GM21786 (cell line): ENCODE measurements around the gene AGTPBP1.
"Not testable (repeated sequence)": the region's sequence is repeated elsewhere in the genome, so short reads cannot be mapped to it uniquely, and the experiment has no call there.

Experiments
- ATAC-seq: cut with Tn5 transposase; IDR thresholded peaks from one replicate; pipeline ENCODE4 v1.9.1; 2021; ENCODE audit not compliant: unreplicated experiment

Gene AGTPBP1, protein sequence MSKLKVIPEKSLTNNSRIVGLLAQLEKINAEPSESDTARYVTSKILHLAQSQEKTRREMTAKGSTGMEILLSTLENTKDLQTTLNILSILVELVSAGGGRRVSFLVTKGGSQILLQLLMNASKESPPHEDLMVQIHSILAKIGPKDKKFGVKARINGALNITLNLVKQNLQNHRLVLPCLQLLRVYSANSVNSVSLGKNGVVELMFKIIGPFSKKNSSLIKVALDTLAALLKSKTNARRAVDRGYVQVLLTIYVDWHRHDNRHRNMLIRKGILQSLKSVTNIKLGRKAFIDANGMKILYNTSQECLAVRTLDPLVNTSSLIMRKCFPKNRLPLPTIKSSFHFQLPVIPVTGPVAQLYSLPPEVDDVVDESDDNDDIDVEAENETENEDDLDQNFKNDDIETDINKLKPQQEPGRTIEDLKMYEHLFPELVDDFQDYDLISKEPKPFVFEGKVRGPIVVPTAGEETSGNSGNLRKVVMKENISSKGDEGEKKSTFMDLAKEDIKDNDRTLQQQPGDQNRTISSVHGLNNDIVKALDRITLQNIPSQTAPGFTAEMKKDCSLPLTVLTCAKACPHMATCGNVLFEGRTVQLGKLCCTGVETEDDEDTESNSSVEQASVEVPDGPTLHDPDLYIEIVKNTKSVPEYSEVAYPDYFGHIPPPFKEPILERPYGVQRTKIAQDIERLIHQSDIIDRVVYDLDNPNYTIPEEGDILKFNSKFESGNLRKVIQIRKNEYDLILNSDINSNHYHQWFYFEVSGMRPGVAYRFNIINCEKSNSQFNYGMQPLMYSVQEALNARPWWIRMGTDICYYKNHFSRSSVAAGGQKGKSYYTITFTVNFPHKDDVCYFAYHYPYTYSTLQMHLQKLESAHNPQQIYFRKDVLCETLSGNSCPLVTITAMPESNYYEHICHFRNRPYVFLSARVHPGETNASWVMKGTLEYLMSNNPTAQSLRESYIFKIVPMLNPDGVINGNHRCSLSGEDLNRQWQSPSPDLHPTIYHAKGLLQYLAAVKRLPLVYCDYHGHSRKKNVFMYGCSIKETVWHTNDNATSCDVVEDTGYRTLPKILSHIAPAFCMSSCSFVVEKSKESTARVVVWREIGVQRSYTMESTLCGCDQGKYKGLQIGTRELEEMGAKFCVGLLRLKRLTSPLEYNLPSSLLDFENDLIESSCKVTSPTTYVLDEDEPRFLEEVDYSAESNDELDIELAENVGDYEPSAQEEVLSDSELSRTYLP

DNA sequence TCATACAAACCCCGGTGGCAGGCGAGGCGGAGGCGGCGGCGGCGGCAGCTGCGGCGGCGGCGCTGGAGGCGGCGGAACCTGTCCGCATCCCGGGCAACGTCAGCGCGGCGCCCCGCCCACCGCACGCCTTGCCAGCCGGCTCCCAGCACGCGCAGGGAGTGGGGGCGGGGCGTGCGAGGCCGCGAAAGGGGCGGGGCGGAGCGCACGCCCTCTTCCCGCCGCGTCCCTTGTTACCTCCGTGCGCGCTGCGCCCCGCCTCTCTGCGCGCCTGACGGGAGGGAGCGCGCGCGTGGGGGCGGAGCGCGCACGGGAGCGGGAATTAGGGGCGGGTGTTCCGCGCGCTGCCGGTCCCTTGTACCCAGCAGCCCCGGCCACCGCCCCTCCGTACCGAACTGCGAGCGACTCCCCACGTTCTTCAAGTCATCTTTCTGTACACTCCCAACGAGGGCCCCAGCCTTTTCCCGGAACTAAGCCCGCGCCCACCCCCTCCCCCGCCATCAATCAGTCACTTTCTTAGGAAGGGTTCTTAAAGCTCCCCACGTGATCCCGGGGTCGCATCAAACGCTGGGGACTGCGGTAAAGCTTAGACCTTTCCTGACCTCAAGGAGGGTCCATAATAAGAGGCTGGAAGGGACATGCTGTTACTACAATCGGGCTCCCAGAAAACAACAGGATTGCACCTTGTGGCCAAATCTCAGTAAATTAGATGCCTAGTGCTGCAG is at the start of gene AGTPBP1:
TSS of gene AGTPBP1 (minus strand) at position 80 of the 722 bp plus-strand sequence. CDS start 29,421 bp downstream, outside the sequence.
- ATAC-seq, result peak; percentile 75

DNA sequence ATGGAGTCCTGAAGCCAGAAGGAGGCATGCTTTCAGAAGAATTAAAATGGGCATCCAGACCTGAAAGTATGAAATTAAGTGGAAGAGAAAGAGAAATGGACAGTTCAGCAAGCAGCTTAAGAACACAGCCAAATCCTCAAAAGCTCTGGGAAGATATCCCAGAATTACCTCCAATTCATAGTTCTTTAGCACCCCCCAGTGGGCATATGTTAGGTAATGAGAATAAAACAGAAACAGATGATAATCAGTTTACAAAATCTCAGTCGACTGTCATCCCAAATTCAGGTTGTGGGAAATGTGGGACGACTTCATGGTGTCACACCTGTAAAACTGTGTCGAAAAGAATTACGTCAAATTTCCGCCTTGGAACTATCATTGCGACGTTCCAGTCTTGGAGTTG is 44.4 kb upstream of the AGTPBP1 start:
- not testable (repeated sequence) for ATAC-seq

DNA sequence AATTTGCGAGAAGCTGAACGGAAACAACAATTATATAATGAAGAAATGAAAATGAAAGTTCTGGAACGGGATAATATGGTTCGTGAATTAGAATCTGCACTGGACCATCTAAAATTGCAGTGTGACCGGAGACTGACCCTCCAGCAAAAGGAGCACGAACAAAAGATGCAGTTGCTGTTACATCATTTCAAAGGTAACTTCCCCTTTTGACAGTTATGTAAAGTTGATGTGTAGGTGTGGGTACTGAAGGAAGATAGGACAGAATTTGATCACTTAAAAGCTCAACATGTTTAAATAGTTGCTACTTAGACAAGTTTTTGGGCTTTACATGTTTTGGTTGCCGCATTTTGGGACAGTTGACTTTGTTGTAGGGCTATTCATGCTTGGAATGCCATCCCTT is 32.1 kb upstream of the AGTPBP1 start:
- ATAC-seq, result not testable (repeated sequence)

DNA sequence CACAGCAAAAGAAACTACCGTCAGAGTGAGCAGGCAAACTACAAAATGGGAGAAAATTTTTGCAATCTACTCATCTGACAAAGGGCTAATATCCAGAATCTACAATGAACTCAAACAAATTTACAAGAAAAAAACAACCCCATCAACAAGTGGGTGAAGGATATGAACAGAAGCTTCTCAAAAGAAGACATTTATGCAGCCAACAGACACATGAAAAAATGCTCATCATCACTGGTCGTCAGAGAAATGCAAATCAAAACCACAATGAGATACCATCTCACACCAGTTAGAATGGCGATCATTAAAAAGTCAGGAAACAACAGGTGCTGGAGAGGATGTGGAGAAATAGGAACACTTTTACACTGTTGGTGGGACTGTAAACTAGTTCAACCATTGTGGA is 20.0 kb upstream of the AGTPBP1 start:
- not testable (repeated sequence) for ATAC-seq

DNA sequence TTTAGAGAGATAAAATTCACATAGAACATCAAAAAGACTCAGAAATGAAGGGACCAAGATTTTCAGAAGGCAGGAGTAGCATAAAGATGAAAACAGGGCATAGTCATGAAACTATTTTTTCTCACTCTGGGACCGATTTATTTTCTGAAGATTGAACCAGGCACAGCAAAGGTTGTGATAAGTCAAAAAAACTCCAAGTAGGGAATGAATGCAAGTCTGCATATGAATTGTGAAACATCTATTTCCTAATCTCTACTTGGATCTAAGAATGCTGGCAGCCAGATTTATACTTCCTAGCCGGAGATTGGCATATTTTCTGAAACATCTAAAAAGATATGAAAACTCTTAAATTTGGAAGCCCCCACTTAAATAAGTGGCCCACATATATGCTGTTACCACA is 16.0 kb upstream of the AGTPBP1 start:
- not testable (repeated sequence) for ATAC-seq

DNA sequence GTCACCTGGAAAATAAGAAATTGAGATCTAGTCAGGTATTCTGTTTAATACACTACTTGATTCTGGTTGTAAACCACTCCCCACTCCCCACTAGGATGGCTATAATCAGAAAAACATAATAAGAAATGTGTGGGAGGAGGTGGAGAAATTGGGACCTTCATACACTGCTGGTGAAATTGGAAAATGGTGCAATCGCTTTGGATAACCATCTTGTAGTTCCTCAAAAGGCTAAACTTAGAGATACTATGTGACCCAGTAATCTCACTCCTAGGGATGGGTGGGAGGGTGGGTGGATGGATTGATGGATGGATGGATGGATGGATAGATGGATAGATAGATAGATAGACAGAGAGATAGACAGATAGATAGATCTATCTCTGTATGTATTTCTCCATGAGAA is 14.5 kb upstream of the AGTPBP1 start:
- ATAC-seq, result not testable (repeated sequence)

DNA sequence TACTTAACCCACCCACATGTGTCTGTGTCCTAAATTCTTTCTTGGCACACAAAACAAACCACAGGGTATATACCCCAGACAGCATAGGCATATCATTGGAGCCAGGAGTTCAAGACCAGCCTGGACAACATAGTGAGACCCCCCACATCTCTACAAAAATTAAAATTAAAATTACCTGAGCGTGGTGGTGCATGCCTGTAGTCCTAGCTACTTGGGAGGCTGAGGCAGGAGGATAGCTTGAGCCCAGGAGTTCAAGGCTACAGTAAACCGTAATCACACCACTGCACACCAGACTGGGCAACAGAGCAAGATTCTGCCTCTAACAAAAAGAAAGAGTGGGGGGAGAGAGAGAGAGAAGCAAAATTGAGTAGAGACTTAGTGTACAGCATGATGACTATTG is 4.6 kb upstream of the AGTPBP1 start:
- no peak for ATAC-seq

DNA sequence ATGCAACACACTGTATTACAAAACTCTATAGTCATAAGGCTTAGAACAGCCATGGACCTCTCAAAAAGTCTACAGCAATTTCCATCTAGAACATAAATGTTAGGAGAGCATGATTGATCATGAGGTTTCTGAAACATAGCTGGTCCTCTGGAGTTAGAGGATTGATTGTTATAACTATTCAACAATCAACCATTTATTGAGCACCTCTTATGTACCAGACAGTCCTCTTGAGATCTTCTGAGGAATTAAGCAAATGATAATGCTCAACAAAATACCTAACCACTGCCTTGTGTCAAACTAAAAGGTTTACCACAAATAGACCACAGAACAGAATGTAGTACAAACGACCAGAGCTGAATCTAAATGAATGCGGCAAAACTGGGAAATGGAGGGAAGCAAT is 3.4 kb upstream of the AGTPBP1 start:
- ATAC-seq, result no peak

DNA sequence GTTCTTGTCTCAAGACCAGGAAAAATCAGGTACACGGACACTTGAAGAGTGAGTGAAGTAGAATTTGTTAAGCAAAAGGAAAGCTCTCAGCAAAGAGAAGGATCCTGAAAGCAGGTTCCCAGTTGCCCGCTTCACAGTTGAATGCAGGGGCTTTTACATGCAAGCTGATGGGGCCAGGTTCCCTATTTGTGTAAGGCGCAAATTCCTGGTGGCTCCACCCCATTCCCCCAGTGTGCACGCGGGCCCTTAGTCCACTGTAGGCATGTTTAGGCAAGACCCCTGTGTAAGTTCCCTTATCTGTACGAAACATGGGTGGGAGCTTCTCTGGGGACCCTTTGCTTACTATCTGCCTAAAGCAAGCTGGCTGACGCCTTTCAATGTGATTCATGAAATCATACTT is 2.7 kb upstream of the AGTPBP1 start:
- ATAC-seq, result no peak

DNA sequence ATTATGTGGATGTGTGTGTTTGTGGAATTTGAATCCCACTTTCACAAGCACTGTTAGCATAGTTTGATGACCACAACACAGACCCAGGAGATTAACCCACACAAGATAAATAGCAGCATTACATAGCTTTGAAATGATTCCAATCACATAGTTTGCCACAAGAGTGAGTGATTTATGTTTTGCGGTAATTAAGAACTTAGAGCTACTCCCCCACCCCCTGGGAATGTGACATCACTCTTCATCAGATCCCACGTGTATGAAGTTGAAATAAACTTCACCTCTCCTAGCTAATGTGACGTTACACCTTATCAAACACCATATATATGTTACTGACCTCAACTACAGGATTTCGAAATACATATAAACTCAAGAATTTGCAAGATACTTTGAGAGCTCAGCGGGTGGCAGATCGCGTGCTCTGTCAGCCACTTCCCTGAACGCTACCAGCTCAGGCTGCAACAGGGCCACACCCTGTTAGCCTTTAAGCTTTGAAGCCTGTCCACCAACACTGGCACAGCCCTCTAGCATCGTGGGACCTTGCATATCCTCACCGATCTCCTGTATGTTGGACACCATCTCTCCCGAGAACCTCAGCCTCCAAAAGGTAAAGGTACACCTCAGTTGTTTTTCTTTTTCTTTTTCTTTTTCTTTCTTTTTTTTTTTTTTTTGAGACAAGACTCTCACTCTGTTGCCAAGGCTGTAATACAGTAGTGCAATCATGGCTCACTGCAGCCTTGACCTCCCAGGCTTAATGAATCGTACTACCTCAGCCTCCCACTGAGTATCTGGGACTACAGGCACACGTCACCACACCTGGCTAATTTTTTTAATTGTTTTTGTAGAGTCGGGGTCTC is 1.7 kb upstream of the AGTPBP1 start:
- no peak for ATAC-seq

DNA sequence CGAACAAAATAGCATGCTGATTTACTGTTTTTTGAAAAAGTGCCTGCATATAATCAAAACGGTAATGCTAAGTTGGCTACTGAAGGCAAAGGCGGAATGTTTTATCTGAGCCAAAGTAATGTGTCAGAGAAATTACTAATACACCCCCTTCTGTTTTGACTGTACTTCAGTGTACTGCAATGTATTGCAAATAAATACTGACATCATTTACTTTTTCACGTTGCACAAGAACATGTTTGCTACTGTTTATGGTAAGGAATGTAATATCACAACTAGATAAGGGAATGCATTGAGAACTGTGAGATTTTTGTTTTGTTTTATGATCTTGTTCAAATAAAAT is 813 bp upstream of the AGTPBP1 start:
- no peak for ATAC-seq

DNA sequence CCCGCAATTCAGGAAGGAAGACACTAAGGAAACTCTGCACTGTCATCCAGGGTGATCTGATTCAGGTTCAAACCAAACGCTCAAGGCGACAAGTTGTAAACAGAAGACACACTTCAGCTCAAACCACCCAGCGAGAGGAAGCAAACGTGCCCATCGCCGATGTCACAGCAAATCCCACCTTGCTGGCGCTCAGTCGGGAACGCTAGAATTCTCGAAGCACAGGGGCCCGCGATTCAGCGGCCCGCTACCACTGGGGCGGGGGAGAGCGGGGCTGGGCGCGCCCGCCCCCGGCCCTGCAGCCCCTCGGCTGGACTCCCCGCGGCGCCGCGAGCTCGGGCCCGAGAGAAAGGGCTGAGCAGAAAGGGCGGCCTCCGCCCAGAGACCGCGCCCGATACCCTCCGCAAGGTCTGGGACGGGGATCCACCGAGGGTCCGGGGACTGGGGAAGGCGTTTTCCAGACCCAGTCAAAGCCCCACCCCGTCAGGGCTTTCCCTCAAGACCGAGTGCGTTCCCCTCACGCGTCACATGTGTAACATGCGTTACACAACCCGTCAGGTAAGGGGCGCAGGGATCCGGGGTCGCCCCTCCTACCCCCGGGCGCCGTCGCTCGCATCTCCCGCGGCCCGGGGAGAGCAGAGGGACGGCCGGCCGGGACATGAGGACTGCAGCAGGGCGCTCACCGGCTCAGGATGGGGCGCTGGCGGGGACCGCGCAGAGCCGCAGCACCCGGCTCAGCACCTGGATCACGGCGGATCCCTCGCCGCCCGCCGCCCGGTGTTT is 469 bp downstream of the AGTPBP1 start:
- ATAC-seq, result peak; percentile 42

DNA sequence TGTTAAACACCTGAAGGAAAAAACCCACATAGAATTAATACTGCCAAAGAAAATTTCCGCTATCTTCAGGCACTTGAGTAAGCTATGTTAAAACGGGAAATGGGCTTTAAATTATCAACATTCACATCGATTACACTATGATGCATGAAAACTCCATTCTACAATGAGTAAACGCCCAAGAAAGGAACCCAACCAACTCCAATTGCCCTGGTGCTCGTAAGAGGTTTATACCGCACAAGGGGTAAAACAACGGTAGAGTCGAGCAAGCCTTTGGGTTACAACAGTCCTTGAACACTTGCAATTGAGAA is 1.0 kb downstream of the AGTPBP1 start:
- ATAC-seq, result no peak

DNA sequence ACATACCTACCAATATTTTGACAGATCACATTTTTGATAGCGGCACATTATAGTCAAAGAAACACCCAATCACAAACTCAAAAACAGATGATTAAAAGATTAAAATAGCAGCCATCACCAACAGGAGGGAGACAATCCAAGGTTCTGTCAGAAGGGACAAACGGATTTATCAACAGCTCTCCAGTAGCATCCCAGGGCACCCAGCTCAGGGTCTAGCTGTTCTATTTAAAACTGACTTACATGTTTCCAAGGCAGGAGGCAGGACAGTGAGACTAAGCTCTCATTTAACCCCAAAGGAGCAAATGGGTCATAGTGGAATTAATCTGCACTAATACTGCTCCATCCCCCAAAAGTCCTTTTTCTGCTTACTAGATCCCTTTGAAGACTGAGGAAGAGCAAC is 3.2 kb downstream of the AGTPBP1 start:
- no peak for ATAC-seq

DNA sequence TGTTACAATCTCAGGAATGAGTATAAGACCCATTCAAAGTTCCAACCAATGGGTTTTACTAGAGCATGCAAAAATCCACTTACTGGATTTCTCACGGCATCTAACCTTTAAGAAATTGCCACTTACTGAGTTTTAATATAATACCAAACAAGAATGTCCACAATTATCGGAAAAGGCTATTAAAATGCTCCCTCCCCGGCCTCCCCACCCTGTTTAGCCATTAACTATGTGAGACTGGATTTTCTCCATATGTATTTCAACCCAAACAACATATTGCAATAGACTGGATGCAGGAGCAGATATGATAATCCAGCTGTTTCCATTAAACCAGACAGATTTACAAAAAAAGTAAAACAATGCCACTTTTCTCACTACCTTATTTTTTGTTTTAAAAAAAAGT is 4.1 kb downstream of the AGTPBP1 start:
- no peak for ATAC-seq

DNA sequence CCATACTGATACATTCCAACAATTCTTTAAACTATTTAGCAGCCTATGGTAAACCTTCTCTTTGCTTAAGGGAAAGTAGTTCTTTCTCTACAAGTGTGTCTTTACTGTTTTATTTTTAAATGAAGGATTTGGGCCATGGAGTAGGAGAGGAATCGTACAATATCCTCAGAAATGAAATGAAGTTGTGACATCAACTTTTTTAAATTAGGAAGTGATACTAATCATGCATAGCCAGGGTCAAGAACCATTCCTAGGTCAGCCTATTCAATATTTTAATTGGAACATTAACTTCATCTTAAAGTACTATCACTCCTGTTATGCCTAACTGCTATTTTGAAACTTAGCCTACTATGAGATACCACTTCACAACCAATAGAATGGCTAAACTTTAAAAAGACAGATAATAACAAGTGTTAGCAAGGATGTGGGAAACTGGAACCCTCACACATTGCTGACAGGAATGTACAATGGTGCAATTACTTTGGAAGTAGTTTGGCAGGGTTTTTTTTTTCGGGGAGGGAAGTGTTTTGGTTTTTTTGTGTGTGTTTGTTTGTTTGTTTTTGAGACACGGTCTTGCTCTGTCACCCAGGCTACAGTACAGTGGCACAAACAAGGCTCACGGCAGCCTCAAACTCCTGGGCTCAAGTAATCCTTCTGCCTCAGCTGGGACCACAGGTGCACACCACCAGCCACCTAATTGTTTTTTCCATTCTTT is 10.7 kb downstream of the AGTPBP1 start:
- ATAC-seq, result no peak

DNA sequence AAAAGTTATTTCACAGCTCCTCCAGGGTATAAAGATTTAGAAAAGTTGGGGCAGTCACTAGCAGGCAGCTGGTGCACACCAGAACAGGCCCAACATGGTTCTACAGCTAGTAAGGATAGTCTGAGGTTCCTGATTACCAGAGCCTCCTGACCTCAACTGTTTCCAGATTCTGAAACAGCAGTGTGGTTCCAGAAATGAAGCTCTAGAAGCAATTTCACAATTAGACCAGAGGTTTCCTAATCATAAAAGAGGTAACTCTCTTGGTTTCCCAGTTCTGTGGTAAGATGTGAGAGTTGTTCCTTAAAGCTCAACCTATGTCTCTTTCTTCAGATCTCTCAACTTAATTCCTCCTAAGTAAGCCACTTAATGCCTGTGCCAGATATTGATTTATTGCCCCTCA is 11.9 kb downstream of the AGTPBP1 start:
- ATAC-seq, result no peak

DNA sequence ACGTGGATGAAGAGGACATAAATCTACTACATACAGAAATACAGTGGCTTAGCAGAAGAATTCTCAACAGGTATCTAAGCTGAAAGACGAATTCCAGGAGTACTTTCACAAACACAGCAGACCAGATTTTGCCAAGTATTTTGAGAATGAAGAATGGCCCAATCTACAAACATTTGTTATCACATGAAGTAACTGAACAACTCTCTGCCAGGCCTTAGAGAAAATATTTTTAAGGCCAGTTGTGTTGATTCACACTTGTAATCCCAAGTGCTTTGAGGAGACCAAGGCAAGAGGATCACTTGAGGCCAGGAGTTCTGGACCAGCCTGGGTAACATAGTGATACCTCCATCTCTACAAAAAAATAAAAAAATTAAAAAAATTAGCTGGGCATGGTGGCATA is 14.3 kb downstream of the AGTPBP1 start:
- ATAC-seq, result no peak

DNA sequence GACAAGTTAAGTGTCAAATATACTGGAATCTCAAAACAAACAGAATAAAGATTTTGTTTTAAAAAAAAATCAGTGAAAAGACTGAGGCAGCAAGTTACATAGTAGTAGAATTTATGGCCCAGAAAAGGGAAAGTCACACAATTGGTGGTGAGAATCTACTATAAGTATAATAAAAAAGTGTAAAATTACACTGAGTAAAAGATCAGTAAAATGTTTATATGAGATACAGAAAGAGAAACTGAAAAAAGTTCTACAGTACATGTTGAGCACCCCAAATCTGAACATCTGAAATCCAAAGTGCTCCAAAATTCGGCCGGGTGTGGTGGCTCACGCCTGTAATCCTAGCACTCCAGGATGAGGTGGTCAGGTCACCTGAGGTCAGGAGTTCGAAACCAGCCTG is 15.0 kb downstream of the AGTPBP1 start:
- ATAC-seq, result no peak
